Small intestine (tissue), 7 donors: ENCODE results near the gene TP73. TPM values are rescaled to one million over a fixed set of nuclear protein-coding genes. Genes with fewer than 3 reads are reported as not detected.
A peak's percentile ranks its signal among the peaks of the same experiment; 100 is the strongest.

ENCODE experiments used
- DNase-seq, 2 donors: peaks; one replicate each; pipeline versions ENCODE4 v3.0.0 to v3.0.0-alpha.2; 2013
- FAIRE-seq: peaks from 2 replicates; lab custom pipeline; 2012; peaks lifted over from hg19 to GRCh38; lab: Jason Lieb, UNC
- H3K27ac ChIP-seq, 3 donors: one replicate each; pipeline ENCODE4 v1.5.1; 2013; ENCODE audit warnings: low read length in 2 of 3, mild to moderate bottlenecking in 2 of 3, control low read depth in 1 of 3, inconsistent platforms in 1 of 3, low read depth in 1 of 3, moderate library complexity in 1 of 3
- H3K27me3 ChIP-seq, 3 donors: one replicate each; pipeline ENCODE4 v1.6.1; 2013; ENCODE audit warnings: low read length in 3 of 3, inconsistent platforms in 1 of 3; ENCODE audit not compliant: control insufficient read depth in 3 of 3, insufficient read depth in 3 of 3
- H3K36me3 ChIP-seq, 3 donors: one replicate each; pipeline ENCODE4 v1.6.1; 2013; ENCODE audit warnings: low read length in 3 of 3, inconsistent platforms in 1 of 3, low read depth in 1 of 3, mild to moderate bottlenecking in 1 of 3, moderate library complexity in 1 of 3; ENCODE audit not compliant: control insufficient read depth in 3 of 3, insufficient read depth in 2 of 3
- H3K4me1 ChIP-seq, 3 donors: one replicate each; pipeline ENCODE4 v1.6.1; 2013; ENCODE audit warnings: low read length in 2 of 3, inconsistent platforms in 1 of 3, low read depth in 1 of 3, mild to moderate bottlenecking in 1 of 3, moderate library complexity in 1 of 3; ENCODE audit not compliant: control insufficient read depth in 3 of 3, insufficient read depth in 2 of 3
- H3K4me3 ChIP-seq, 3 donors: one replicate each; pipeline ENCODE4 v1.5.1; 2013; ENCODE audit warnings: low read length in 3 of 3, control low read depth in 1 of 3, inconsistent platforms in 1 of 3, low read depth in 1 of 3, mild to moderate bottlenecking in 1 of 3, moderate library complexity in 1 of 3
- H3K9me3 ChIP-seq, 2 donors: one replicate each; pipeline ENCODE4 v1.6.1; 2013; ENCODE audit warnings: low read depth in 1 of 2, low read length in 1 of 2; ENCODE audit not compliant: control insufficient read depth in 2 of 2, insufficient read depth in 1 of 2
- WGBS, 3 donors: extraction: QIAGEN DNeasy Blood & Tissue Kit; methylation state at CpG; one replicate each; pipeline ENCODE4 v1.1.7; 2013; 5-methylcytosine and 5-hydroxymethylcytosine counted together
- polyA plus RNA-seq, 4 donors: library from polyadenylated mRNA; stranded (reverse) in 3 of 4; unstranded in 1 of 4; fragments of 200-250 nt in 3 of 4; fragments of 120-200 nt in 1 of 4; gene quantifications; one replicate each; pipeline versions ENCODE4 v1.2.1 to v1.2.3, GENCODE V29; 2013
- donor health status: healthy with polysubstance abuse.
- donor health status: control.
- donor health status: control.
- donor health status: Bipolar disorder and iron deficiency.
- donor health status: healthy.

The TP73 gene
- polyA plus RNA-seq, 4 donors = 0.15 to 0.59 TPM; not detected in 2

- H3K36me3 ChIP-seq = peaks cover 5 to 30% (median 19%) of the 10 kb centered on the region in 3 donors
- peak within 1 kb of the TSS; percentile 95 to 97 (median 95) for H3K27ac ChIP-seq
- H3K9me3 ChIP-seq = no peaks in the 10 kb centered on the region
- peak within 1 kb of the TSS; percentile 75 to 81 (median 75) for H3K4me3 ChIP-seq
- H3K27me3 ChIP-seq = no peaks in the 10 kb centered on the region
- WGBS, 3 donors = 0 to 1% (median 0%) methylated on average over 80 to 108 of the region's 108 CpGs
- FAIRE-seq = no peak
- peak; percentile 98 to 99 for DNase-seq
- peaks cover 2 to 27% (median 10%) of the 10 kb centered on the region in 3 donors for H3K4me1 ChIP-seq
Observed at GRCh38 chr1:3624200-3625136, 27.8 kb upstream of the TP73 start, which contains the start of gene TPRG1L. TSS of gene TPRG1L (plus strand) at chr1:3625015. CDS start at chr1:3625073, 58 bp downstream.

- WGBS, 3 donors = 2 to 9% (median 3%) methylated on average over 14 to 71 of the region's 71 CpGs
- Histone ChIP-seq H3K27ac (peak overlapping the region; percentile 95 to 97 (median 95)), H3K36me3 (peaks cover 8 to 39% (median 21%) of the 10 kb centered on the region in 3 donors), H3K9me3 (no peaks in the 10 kb centered on the region), H3K4me3 (peak overlapping the region; percentile 56 to 75 (median 75)), H3K27me3 (no peaks in the 10 kb centered on the region), H3K4me1 (peaks cover 2 to 27% (median 10%) of the 10 kb centered on the region in 3 donors)
- DNase-seq (peak; percentile 86 to 88), FAIRE-seq (no peak)
Observed at GRCh38 chr1:3625151-3625907, 27.0 kb upstream of the TP73 start.

DNA sequence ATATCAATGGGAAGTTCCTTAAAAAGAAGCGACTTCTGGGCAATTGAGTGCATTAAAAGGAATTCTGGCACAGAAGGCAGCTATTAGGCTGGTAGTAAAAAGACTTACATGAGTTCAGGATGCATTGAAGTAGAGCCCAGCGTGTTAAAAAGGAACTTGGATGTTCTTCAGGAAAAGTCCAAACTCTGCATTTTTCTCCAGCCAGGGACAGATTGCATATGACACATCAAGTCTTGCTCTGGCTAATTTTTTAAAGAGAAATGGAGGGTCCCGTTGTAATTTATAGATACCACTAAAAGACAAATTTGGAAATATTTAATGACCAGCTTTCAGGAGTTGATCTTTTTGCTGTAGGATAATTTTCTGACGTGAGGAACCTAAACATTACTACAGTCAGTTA is 26.3 kb upstream of the TP73 start:
- DNase-seq = no peak
- Histone ChIP-seq H3K36me3 (peaks cover 8 to 45% (median 21%) of the 10 kb centered on the region in 3 donors), H3K4me3 (peak overlapping the region in 2 of 3 donors; percentile 56 to 75), H3K27ac (peak overlapping the region; percentile 95 to 97 (median 95)), H3K9me3 (no peaks in the 10 kb centered on the region), H3K4me1 (peaks cover 2 to 27% (median 10%) of the 10 kb centered on the region in 3 donors), H3K27me3 (no peaks in the 10 kb centered on the region)
- WGBS, 3 donors = 62 to 70% (median 65%) methylated on average over 4 of the region's 4 CpGs
- no peak for FAIRE-seq

DNA sequence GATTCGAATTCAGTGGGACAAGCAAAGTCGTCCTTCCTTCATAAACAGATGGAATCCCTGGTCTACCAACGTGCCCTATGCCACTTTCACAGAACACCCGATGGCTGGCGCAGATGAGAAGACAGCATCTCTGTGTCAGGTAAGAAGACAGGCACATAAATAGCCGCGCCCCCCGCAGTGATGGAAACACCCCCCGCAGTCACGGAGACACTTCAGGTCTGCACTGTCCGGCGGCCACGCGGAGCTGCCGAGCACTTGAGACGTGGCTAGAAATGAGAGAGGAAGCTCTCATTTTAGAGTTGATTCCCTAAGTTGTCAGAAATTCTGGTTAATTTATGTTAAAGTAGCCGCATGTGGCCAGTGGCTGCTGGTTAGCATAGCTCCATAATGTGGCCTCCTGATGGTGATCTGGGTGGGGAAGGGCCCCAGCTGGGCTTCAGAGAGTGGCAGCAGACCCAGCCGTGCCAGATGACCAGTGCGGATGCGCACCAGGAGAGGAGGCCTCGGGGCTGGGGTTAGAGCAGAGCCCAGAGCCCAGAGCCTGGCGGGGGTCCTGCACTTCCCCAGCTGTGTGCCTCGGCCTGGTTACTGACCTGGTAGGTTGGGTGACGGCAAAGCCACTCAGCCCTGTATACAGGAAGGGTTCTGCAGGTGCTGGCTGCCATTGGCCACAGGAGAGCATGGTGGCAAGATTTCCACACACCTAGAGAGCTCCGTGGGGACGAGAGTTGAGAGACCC is 24.6 kb upstream of the TP73 start:
- Histone ChIP-seq H3K9me3 (no peaks in the 10 kb centered on the region), H3K36me3 (peaks cover 8 to 61% (median 21%) of the 10 kb centered on the region in 3 donors), H3K27ac (no peak overlapping the region), H3K27me3 (no peaks in the 10 kb centered on the region), H3K4me1 (peaks cover 2 to 21% (median 10%) of the 10 kb centered on the region in 3 donors), H3K4me3 (no peak overlapping the region)
- WGBS, 3 donors = 94 to 96% (median 94%) methylated on average over 26 of the region's 26 CpGs
- FAIRE-seq (no peak), DNase-seq (no peak)

- Histone ChIP-seq H3K4me3 (no peak overlapping the region), H3K9me3 (no peaks in the 10 kb centered on the region), H3K27ac (no peak overlapping the region), H3K4me1 (peaks cover 2 to 16% (median 4%) of the 10 kb centered on the region in 3 donors), H3K27me3 (no peaks in the 10 kb centered on the region), H3K36me3 (peaks cover 8 to 69% (median 21%) of the 10 kb centered on the region in 3 donors)
- DNase-seq (no peak), FAIRE-seq (no peak)
- WGBS, 3 donors = 87 to 91% (median 88%) methylated on average over 10 of the region's 10 CpGs
Observed at GRCh38 chr1:3628445-3628844, 23.9 kb upstream of the TP73 start.

GRCh38 chr1:3629561-3630160 is 22.7 kb upstream of the TP73 start:
- 90 to 91% (median 91%) methylated on average over 16 of the region's 16 CpGs for WGBS, 3 donors
- H3K9me3 ChIP-seq = no peaks in the 10 kb centered on the region
- H3K27ac ChIP-seq = no peak overlapping the region
- H3K36me3 ChIP-seq = peaks cover 8 to 81% (median 28%) of the 10 kb centered on the region in 3 donors
- DNase-seq = no peak
- H3K27me3 ChIP-seq = no peaks in the 10 kb centered on the region
- no peak for FAIRE-seq
- no peak overlapping the region for H3K4me3 ChIP-seq
- peaks cover 0 to 9% (median 0%) of the 10 kb centered on the region in 3 donors for H3K4me1 ChIP-seq

DNA sequence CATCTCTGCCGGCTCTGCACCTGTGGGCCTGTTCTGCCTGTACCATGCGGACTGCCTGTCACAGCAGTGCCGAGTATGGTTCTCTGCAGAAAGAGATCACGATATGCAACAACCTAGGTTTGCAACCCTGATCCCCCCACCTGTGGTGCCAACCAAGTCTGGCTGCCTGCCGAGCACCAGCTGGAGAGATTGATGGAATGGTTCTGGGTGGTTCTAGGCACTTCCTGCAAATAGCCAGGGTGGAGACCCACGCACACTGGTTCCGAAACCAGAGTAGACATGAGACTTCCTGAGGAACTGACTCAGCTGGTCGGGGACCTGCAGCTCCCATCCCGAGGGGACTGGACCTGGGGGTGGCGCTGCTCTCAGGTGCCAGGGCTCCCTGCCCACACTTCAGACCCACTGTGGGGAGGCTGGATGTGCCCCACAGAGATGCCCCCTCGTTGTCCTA is 22.1 kb upstream of the TP73 start:
- DNase-seq (no peak), FAIRE-seq (no peak)
- H3K27ac ChIP-seq = no peak overlapping the region
- no peak overlapping the region for H3K4me3 ChIP-seq
- WGBS, 3 donors = 69 to 74% (median 71%) methylated on average over 11 of the region's 11 CpGs
- peaks cover 0 to 9% (median 0%) of the 10 kb centered on the region in 3 donors for H3K4me1 ChIP-seq
- H3K9me3 ChIP-seq = no peaks in the 10 kb centered on the region
- no peaks in the 10 kb centered on the region for H3K27me3 ChIP-seq
- peaks cover 13 to 86% (median 32%) of the 10 kb centered on the region in 3 donors for H3K36me3 ChIP-seq
